HG03135 (cell line): ENCODE data around the gene DEDD2.

ENCODE experiments used
- ATAC-seq: cut with Tn5 transposase; IDR thresholded peaks from one replicate; pipeline ENCODE4 v1.9.1; 2021; ENCODE audit warnings: mild to moderate bottlenecking, moderate library complexity; ENCODE audit not compliant: unreplicated experiment

DEDD2 gene

GRCh38 chr19:42249149-42249750 lies 31.8 kb upstream of the DEDD2 start:
- no peak for ATAC-seq

GRCh38 chr19:42248270-42249148 lies 31.0 kb upstream of the DEDD2 start:
- ATAC-seq = no peak

DNA sequence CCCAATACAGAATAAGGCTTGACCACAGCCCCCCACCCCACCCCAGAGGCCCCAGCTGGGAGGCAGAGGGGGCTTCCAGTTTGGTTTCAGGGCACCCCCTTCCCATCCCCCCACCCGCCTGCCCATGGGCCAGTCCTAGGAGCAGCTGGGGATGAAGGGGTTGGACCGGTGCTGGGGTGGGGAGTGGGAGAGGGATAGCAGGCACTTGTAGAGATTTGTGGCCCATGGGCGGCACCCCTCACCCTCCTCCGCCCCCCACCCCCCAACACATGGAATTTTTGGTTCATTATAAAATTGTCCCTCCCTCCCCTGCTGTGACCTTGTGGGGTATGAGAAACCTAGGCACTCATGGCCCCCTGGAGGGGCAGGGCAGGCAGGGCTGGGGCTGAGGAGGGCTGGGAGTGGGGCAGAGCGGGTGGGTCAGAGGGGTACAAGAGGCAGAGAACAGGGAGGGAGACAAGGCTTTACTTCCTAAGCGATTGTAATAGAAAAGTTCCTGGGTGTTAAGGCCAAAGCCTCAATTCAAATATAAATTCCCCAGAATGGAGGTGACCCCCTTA lies 30.2 kb upstream of the DEDD2 start:
- ATAC-seq = no peak

DNA sequence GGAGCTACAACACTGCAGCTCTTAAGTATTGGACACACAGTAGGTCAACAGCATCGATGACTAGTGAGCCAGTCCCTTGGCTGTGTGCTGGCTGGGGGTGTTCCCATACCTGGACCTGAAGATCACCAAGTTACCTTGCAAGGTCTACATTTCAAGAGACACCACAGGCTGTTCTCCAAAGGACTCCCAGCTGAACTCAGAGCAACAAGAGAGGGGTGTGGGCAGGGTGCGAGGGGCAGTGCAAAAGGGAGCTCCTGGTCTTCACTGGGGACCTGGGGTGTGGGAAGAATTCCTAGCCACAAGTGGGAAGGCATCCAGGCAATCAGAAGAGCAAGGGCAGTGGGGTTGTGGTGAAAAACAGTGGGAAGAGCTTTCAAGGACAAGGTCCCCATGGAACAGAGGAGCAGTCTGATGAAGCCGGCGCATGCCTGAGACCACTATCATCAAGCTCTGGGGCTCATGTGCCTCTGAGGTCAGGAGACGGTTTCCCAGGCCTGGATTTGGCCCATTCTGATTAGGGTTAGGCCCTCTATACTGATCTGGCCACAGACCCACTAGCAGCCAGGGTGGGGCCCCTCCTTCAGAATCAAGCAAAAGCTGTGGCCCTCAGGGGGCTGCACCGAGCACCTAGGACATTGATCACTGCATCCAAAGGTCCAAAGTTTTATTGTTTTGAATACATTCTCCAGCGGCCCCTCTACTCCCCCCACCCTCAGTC lies 29.6 kb upstream of the DEDD2 start:
- ATAC-seq = no peak

- no peak for ATAC-seq
These were observed 28.9 kb upstream of the DEDD2 start for GRCh38 chr19:42246143-42246921.

GRCh38 chr19:42245231-42245630 lies 27.8 kb upstream of the DEDD2 start:
- no peak for ATAC-seq

- peak; percentile 39 for ATAC-seq
These were observed 27.1 kb upstream of the DEDD2 start for GRCh38 chr19:42244347-42245220.

GRCh38 chr19:42242512-42243409 lies 25.3 kb upstream of the DEDD2 start, which contains the start of gene GSK3A:
Gene GSK3A, minus strand, starts transcription at chr19:42242602. Its CDS starts 137 bp downstream, at chr19:42242465.
- ATAC-seq = peak; percentile 64

DNA sequence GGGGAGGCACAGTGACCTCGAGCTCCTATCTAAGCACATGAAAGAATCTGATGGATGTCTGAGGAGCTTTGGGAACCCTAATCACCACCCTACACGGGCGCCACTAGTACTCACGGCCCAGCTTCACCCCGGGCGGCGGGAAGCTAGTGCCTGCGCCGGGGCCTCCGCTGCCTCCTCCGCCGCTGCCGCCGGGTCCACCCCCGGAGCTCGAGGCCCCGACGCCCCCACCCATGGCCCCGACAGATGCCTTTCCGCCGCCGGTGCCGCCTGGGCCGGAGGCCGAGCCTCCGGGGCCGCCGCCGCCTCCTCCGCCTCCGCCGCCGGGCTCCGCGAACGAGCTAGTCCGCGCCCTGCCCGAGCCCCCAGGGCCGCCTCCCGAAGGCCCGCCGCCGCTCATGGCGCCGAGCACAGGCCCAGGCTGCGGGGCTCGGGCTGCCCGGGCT lies 24.6 kb upstream of the DEDD2 start:
- no peak for ATAC-seq

- no peak for ATAC-seq
These were observed 23.8 kb upstream of the DEDD2 start for GRCh38 chr19:42241279-42241678.

- ATAC-seq = no peak
These were observed 22.2 kb upstream of the DEDD2 start for GRCh38 chr19:42239544-42240220.

DNA sequence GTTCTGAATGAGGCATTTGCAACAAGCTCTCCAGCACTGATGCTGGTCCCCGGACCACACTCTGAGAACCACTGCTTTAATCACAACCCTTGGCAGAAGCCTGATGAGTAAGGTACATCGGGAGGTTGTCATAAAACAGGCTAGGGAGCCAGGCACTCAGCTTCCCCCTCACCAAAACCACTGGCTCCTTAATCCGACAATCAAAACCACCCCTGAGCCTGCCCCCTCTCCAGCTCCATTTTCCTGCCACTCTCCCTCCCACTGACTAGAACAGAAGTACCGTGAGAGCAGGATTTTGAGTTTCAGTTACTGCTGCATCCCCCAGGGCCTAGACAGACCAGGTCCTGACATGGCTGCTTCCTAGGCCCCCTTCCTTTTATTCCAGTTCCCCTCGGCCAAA lies 17.7 kb upstream of the DEDD2 start:
- ATAC-seq = no peak

DNA sequence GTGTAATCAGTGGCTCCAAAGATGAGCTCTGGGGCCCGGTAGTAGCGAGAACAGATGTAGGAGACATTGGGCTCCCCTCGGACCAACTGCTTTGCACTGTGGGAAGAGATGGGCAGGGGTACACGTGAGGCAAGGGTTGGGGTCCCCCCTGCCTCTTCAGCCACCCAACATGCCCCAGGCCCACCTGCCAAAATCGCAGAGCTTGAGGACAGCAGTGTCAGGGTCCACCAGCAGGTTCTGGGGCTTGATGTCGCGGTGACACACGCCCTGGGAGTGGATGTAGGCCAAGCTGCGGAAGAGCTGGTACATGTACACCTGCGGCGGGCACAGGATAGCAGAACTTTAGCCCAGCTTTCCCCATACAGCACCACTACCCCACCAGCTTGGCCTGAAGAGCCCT lies 16.9 kb upstream of the DEDD2 start:
- ATAC-seq = no peak

DNA sequence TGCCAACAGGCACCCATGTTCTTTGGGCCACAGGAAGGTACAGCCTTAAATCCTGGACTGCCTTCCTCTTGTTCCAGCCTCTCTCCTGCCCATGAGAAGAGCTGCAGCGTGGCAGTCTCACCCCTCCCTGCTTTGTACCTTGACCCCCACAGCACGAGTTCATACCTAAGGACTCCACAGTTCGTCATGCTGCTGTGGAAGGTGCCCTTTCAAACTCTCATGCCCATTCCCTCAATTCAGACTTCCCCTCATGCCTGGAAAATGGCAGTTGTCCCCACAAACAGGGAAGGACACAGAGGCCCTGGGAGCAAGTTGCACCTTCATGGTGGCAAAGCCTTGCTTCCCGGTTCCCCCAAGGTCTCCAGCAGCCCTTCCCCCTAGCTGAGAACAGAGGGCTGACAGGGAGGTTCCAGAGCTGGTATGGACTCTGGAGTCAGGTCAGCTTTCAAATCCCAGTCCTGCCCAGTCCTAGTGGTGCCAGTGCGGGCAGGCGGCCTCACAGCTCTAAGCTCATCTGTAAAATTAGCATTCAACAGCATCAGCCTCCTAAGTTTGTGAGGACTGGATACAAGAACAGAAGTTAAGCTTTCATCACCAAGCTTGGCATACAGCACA lies 16.3 kb upstream of the DEDD2 start:
- no peak for ATAC-seq

DNA sequence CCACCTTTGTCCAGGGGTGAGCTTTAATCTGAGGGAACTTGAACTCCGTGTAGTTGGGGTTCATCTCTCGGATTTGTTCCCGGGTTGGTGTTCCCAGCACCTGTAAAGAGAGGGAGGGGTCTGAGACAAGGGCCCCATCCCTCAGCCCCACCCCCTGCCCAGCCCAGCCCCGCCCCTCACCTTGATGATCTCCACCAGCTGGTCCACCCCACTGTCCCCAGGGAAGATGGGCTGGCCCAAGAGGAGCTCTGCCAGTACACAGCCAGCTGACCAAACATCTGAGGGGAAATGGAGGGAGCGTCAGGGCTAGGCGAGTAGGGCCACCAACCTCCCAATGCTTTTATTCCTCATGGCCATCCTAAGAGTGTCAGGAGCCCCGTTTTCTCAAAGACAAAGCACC lies 15.6 kb upstream of the DEDD2 start:
- ATAC-seq = no peak

GRCh38 chr19:42232435-42232834 lies 15.0 kb upstream of the DEDD2 start:
- ATAC-seq = no peak

DNA sequence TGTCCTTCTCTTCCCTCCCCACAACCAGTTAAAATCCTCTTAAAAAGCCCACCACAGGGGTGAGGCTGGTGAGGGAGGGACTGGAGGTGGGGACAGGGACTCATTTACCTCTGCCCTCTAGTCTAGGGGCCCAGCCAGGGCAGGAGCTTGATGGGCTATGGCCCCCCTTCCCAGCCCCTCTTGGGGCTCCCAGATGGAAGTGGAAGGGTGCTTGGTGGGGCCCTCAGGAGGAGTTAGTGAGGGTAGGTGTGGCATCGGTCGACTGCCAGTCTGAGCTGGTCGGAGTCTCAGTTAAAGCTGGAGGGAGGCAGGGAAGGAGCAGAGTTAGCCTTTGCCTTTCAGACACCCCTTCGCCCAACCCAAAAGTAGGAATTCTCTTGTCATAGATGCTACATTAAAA lies 13.1 kb upstream of the DEDD2 start:
- ATAC-seq = no peak
